GM23248 (cell line): Measurements from ENCODE around the gene CISH. TPM values are rescaled to one million over a fixed set of nuclear protein-coding genes. Genes with fewer than 3 reads are reported as not detected.

Source experiments
- DNase-seq: peaks from one replicate; pipeline ENCODE4 v3.0.0-alpha.2; 2015
- H2AFZ ChIP-seq: fragments of 200-600 bp; sonication (generic); 2 replicates; pipeline ENCODE4 v1.6.1; 2016; ENCODE audit warnings: antibody characterized with exemption
- H3F3A ChIP-seq: fragments of 200-600 bp; sonication (generic); 2 replicates; pipeline ENCODE4 v1.6.1; 2016; ENCODE audit warnings: mild to moderate bottlenecking, antibody characterized with exemption, mixed run types; ENCODE audit not compliant: insufficient read depth
- H3K27ac ChIP-seq: fragments of 200-600 bp; sonication (generic); 2 replicates; pipeline ENCODE4 v1.5.1; 2016; ENCODE audit warnings: mild to moderate bottlenecking
- H3K27me3 ChIP-seq: fragments of 200-600 bp; sonication (generic); replicated peaks from 2 replicates; pipeline ENCODE4 v1.6.1; 2016; ENCODE audit warnings: mild to moderate bottlenecking; ENCODE audit not compliant: insufficient read depth
- H3K36me3 ChIP-seq: fragments of 200-600 bp; sonication (generic); 2 replicates; pipeline ENCODE4 v1.6.1; 2016; ENCODE audit warnings: low read depth, mild to moderate bottlenecking
- H3K4me1 ChIP-seq: fragments of 200-600 bp; sonication (generic); 2 replicates; pipeline ENCODE4 v1.6.1; 2016; ENCODE audit warnings: mild to moderate bottlenecking; ENCODE audit not compliant: insufficient read depth
- H3K4me2 ChIP-seq: fragments of 200-600 bp; sonication (generic); one replicate; pipeline ENCODE4 v1.6.1; 2016; ENCODE audit warnings: mild to moderate bottlenecking; ENCODE audit not compliant: unreplicated experiment
- H3K4me3 ChIP-seq: fragments of 200-600 bp; sonication (generic); 2 replicates; pipeline ENCODE4 v1.5.1; 2016; ENCODE audit warnings: mild to moderate bottlenecking
- H3K79me2 ChIP-seq: fragments of 200-600 bp; sonication (generic); 2 replicates; pipeline ENCODE4 v1.6.1; 2016; ENCODE audit warnings: mild to moderate bottlenecking; ENCODE audit not compliant: insufficient read depth
- H3K9ac ChIP-seq: fragments of 200-600 bp; sonication (generic); 2 replicates; pipeline ENCODE4 v1.6.1; 2016; ENCODE audit warnings: mild to moderate bottlenecking
- H3K9me2 ChIP-seq: fragments of 200-600 bp; sonication (generic); 2 replicates; pipeline ENCODE4 v1.6.1; 2016; ENCODE audit warnings: mixed run types, mild to moderate bottlenecking, moderate library complexity; ENCODE audit not compliant: insufficient read depth
- H3K9me3 ChIP-seq: fragments of 200-600 bp; sonication (generic); one replicate; pipeline ENCODE4 v1.6.1; 2017; ENCODE audit warnings: low read depth
- H4K20me1 ChIP-seq: fragments of 200-600 bp; sonication (generic); 2 replicates; pipeline ENCODE4 v1.6.0; 2016; ENCODE audit not compliant: insufficient read depth
- EZH2 ChIP-seq: fragments of 200-600 bp; sonication (generic); IDR thresholded peaks from 2 replicates; pipeline ENCODE4 v1.6.1; 2018; ENCODE audit warnings: antibody characterized with exemption, mild to moderate bottlenecking; ENCODE audit not compliant: insufficient read depth, poor library complexity, severe bottlenecking
- EZH2phosphoT487 ChIP-seq: fragments of 200-600 bp; sonication (generic); IDR thresholded peaks from 2 replicates; pipeline ENCODE4 v1.6.1; 2018; ENCODE audit warnings: antibody characterized with exemption, moderate library complexity, mild to moderate bottlenecking, low read depth; ENCODE audit not compliant: insufficient read depth
- whole genome bisulfite sequencing, 2 experiments: methylation state at CpG; one replicate each; pipeline ENCODE4 v1.1.6; 2015 to 2017; ENCODE audit warnings: low lambda C conversion rate in 2 of 2, low coverage in 1 of 2; ENCODE audit errors: missing lambda C conversion rate in 2 of 2; 5-methylcytosine and 5-hydroxymethylcytosine counted together
- in situ Hi-C: fragments of 300-500 bp; cut with MboI; formaldehyde crosslinking; loops from 2 replicates; pipeline ENCODE4 v1.15.0; 2020
- polyA plus RNA-seq: library from polyadenylated mRNA; unstranded; fragments of >200 nt; fragmentation: Nextera tagmentation; extraction: Ambion mirVana; gene quantifications from 2 replicates; pipeline ENCODE4 v1.2.1, GENCODE V29; 2016
- total RNA-seq: library from RNA; depleted of rRNA; stranded (reverse); fragments of >200 nt; shearing (Covaris generic); gene quantifications from 2 replicates; pipeline ENCODE4 v1.2.3, GENCODE V29; 2014

The CISH gene
- total and polyA plus RNA-seq, 2 experiments from 2014 or later = 1.1 to 1.6 TPM

- no peak overlapping the region for H3K4me3 ChIP-seq
- H3K27me3 ChIP-seq = no peaks in the 10 kb centered on the region
- no peaks in the 10 kb centered on the region for H3K36me3 ChIP-seq
- H2AFZ ChIP-seq = no peak overlapping the region
- H4K20me1 ChIP-seq = no peaks in the 10 kb centered on the region
- H3K9ac ChIP-seq = no peak overlapping the region
- peak overlapping the region; percentile 34 for H3K4me2 ChIP-seq
- H3K79me2 ChIP-seq = no peaks in the 10 kb centered on the region
- TF ChIP-seq EZH2 (no peak), EZH2phosphoT487 (no peak)
- H3K9me2 ChIP-seq = no peaks in the 10 kb centered on the region
- H3K9me3 ChIP-seq = no peaks in the 10 kb centered on the region
- in situ Hi-C loops = no loop called here
- DNase-seq = no peak
- H3K27ac ChIP-seq = peak overlapping the region; percentile 46
- no peaks in the 10 kb centered on the region for H3F3A ChIP-seq
- WGBS, 2 experiments = 95 to 100% methylated on average over 3 of the region's 3 CpGs
- H3K4me1 ChIP-seq = peaks cover 22% of the 10 kb centered on the region
Observed at GRCh38 chr3:50657816-50658215, 46.2 kb upstream of the CISH start.

GRCh38 chr3:50657407-50657806 is 45.8 kb upstream of the CISH start:
- H2AFZ ChIP-seq = no peak overlapping the region
- no peaks in the 10 kb centered on the region for H3K36me3 ChIP-seq
- no peaks in the 10 kb centered on the region for H3K27me3 ChIP-seq
- H4K20me1 ChIP-seq = no peaks in the 10 kb centered on the region
- H3K79me2 ChIP-seq = no peaks in the 10 kb centered on the region
- H3K4me3 ChIP-seq = no peak overlapping the region
- H3K4me2 ChIP-seq = no peak overlapping the region
- 98% methylated on average over 5 of the region's 5 CpGs for WGBS, 2 experiments
- no peak for DNase-seq
- H3K27ac ChIP-seq = no peak overlapping the region
- H3F3A ChIP-seq = no peaks in the 10 kb centered on the region
- no peaks in the 10 kb centered on the region for H3K9me2 ChIP-seq
- H3K9ac ChIP-seq = no peak overlapping the region
- no peaks in the 10 kb centered on the region for H3K9me3 ChIP-seq
- peaks cover 21% of the 10 kb centered on the region for H3K4me1 ChIP-seq
- in situ Hi-C loops = no loop called here
- TF ChIP-seq EZH2phosphoT487 (no peak), EZH2 (no peak)

DNA sequence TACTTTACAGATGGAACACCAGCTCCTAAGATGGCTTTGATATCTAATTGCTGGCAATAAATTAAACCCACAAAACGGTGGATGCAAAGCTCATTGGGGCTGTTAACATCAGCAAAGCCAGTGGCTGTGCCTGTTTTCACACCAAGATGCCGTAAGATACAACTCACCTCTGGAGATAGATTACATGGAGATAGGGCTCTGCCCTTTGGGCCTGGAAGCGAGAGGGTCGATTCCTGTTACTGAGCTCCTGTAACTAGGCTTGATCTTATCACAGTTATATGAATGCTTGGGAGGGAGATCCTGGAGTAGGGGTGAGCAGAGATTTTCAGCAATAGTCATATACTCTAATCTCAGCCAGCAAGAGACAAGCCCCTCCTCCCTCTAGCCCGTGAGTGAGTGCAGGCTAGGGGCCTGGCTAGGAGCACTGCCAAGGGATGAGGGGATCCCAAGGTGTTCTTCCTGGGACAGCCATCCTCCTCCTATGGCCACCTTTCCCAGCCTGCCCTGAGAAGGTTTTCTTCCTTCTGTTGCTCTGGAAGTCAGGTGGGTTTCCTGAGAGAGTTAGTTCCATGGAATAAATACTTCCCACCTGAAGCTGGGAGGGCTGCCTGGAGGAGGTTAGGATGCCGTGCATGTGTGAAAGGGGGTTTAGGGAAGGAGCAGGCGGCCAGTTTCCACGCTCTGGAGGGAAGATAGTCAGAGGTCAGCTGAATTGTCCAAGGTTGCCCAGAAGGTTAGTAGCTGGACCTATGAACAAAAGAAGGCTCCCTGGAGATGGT is 45.0 kb upstream of the CISH start:
- no peak for DNase-seq
- no peaks in the 10 kb centered on the region for H3K9me2 ChIP-seq
- no peaks in the 10 kb centered on the region for H3K27me3 ChIP-seq
- no peaks in the 10 kb centered on the region for H3F3A ChIP-seq
- H4K20me1 ChIP-seq = no peaks in the 10 kb centered on the region
- no peak overlapping the region for H3K9ac ChIP-seq
- H3K36me3 ChIP-seq = no peaks in the 10 kb centered on the region
- peaks cover 21% of the 10 kb centered on the region for H3K4me1 ChIP-seq
- H3K4me3 ChIP-seq = no peak overlapping the region
- no peak overlapping the region for H2AFZ ChIP-seq
- no peaks in the 10 kb centered on the region for H3K9me3 ChIP-seq
- in situ Hi-C loops = no loop called here
- no peaks in the 10 kb centered on the region for H3K79me2 ChIP-seq
- no peak overlapping the region for H3K27ac ChIP-seq
- no peak for TF ChIP-seq EZH2
- no peak overlapping the region for H3K4me2 ChIP-seq
- WGBS, 2 experiments = 68 to 72% methylated on average over 8 of the region's 8 CpGs

DNA sequence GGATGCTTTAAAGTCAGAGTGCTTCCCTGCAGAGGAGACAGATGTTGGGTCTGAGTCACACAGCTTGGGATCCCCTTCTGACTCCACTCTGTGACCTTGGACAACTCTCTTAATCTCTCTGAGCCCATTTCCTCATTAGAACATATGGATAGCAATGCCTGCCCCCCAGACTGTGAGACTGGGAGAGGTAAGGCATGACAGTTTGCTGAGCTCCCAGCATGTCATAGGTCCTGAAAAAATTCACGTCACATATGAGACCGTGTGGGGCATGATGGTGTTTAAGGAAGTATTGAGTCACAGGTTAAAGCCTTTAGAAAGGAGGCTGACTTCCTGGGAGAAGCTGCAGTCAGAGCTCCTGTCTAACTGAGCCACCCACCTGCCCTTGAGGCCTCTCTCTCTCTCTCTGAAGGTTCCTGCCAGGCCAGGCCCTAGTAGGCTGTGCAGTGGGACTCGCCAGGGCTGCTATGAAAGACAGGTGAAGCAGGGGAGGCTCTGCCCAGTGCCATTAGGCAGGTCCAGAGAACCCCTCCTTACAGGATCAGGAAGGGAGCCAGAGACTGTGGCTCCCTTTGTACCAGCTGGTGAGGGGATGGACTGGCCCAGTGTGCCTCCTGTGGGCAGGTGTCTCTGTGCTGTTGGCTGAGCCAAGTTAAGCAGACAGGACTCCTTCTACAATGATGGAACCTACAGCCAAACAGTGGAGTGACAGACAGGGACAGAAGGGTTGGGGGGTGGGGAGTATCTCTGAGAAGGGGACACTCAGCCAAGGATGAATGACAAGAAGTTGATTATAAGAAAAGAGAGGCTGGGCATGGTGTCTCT is 43.6 kb upstream of the CISH start:
- Histone ChIP-seq H3K36me3 (no peaks in the 10 kb centered on the region), H3K79me2 (no peaks in the 10 kb centered on the region), H3K27me3 (no peaks in the 10 kb centered on the region), H3K9me2 (no peaks in the 10 kb centered on the region), H3K9ac (no peak overlapping the region), H3K27ac (no peak overlapping the region), H3F3A (no peaks in the 10 kb centered on the region), H3K4me3 (no peak overlapping the region), H4K20me1 (no peaks in the 10 kb centered on the region), H3K4me1 (peaks cover 21% of the 10 kb centered on the region), H3K4me2 (no peak overlapping the region), H2AFZ (no peak overlapping the region), H3K9me3 (no peaks in the 10 kb centered on the region)
- TF ChIP-seq EZH2 = no peak
- no peak for TF ChIP-seq EZH2phosphoT487
- DNase-seq = peak; percentile 64
- in situ Hi-C loops = no loop called here
- 29 to 31% methylated on average over 3 of the region's 3 CpGs for WGBS, 2 experiments
